Measurements from ENCODE around the gene TOLLIP.

The TOLLIP gene

GRCh38 chr11:1256257-1257045, 53.0 kb downstream of the TOLLIP start:
- Histone ChIP-seq H3K4me3 (ENCODE audit: low read depth, low read length) (no peak overlapping the region), H3K27me3 (replicated peaks) (no peaks in the 10 kb centered on the region), H3K36me3 (replicated peaks) (no peaks in the 10 kb centered on the region), H3K27ac (no peak overlapping the region)
- no peak for DNase-seq
- in situ Hi-C loops (cut with HindIII; ENCODE audit: low pct_ligation_motif_present, low sequenced_read_pairs): no loop called here
- no peak for TF ChIP-seq CTCF (IDR thresholded peaks at IDR 0.05; ENCODE audit: low read depth, low read length, missing control alignments)

GRCh38 chr11:1255151-1255550, 54.3 kb downstream of the TOLLIP start:
- no peak for DNase-seq
- Histone ChIP-seq H3K27ac (no peak overlapping the region), H3K27me3 (replicated peaks) (no peaks in the 10 kb centered on the region), H3K4me3 (ENCODE audit: low read depth, low read length) (no peak overlapping the region), H3K36me3 (replicated peaks) (no peaks in the 10 kb centered on the region)
- in situ Hi-C loops (cut with HindIII; ENCODE audit: low pct_ligation_motif_present, low sequenced_read_pairs): no loop called here
- TF ChIP-seq CTCF (IDR thresholded peaks at IDR 0.05; ENCODE audit: low read depth, low read length, missing control alignments): no peak

GRCh38 chr11:1254733-1255132, 54.7 kb downstream of the TOLLIP start:
- TF ChIP-seq CTCF (IDR thresholded peaks at IDR 0.05; ENCODE audit: low read depth, low read length, missing control alignments): no peak
- H3K27ac ChIP-seq: no peak overlapping the region
- H3K4me3 ChIP-seq (ENCODE audit: low read depth, low read length): no peak overlapping the region
- DNase-seq: no peak
- H3K27me3 ChIP-seq (replicated peaks): no peaks in the 10 kb centered on the region
- no peaks in the 10 kb centered on the region for H3K36me3 ChIP-seq (replicated peaks)
- in situ Hi-C loops (cut with HindIII; ENCODE audit: low pct_ligation_motif_present, low sequenced_read_pairs): no loop called here

GRCh38 chr11:1254086-1254648, 55.3 kb downstream of the TOLLIP start:
- no peak overlapping the region for H3K27ac ChIP-seq
- no peaks in the 10 kb centered on the region for H3K36me3 ChIP-seq (replicated peaks)
- H3K4me3 ChIP-seq (ENCODE audit: low read depth, low read length): no peak overlapping the region
- H3K27me3 ChIP-seq (replicated peaks): no peaks in the 10 kb centered on the region
- no peak for DNase-seq
- in situ Hi-C loops (cut with HindIII; ENCODE audit: low pct_ligation_motif_present, low sequenced_read_pairs): no loop called here
- no peak for TF ChIP-seq CTCF (IDR thresholded peaks at IDR 0.05; ENCODE audit: low read depth, low read length, missing control alignments)

GRCh38 chr11:1253103-1253485, 56.3 kb downstream of the TOLLIP start:
- no peaks in the 10 kb centered on the region for H3K27me3 ChIP-seq (replicated peaks)
- H3K36me3 ChIP-seq (replicated peaks): no peaks in the 10 kb centered on the region
- no peak overlapping the region for H3K4me3 ChIP-seq (ENCODE audit: low read depth, low read length)
- no peak for DNase-seq
- in situ Hi-C loops (cut with HindIII; ENCODE audit: low pct_ligation_motif_present, low sequenced_read_pairs): no loop called here
- H3K27ac ChIP-seq: no peak overlapping the region
- no peak for TF ChIP-seq CTCF (IDR thresholded peaks at IDR 0.05; ENCODE audit: low read depth, low read length, missing control alignments)

Measured in brain microvascular endothelial cell (primary cell).